HEK293T (cell line): ENCODE measurements around the gene STEAP1.

Experiments
- ARNT ChIP-seq: fragments of 450-650 bp; IDR thresholded peaks from 2 replicates; pipeline ENCODE4 v1.6.1; 2017; ENCODE audit warnings: mild to moderate bottlenecking
- BHLHE40 ChIP-seq: fragments of 450-650 bp; IDR thresholded peaks from 2 replicates; pipeline ENCODE4 v1.6.1; 2016; ENCODE audit warnings: mild to moderate bottlenecking, moderate library complexity, borderline replicate concordance
- FOXA1 ChIP-seq: fragments of 450-650 bp; IDR thresholded peaks from 2 replicates; pipeline ENCODE4 v1.6.1; 2016; ENCODE audit warnings: mild to moderate bottlenecking
- FOXM1 ChIP-seq: fragments of 450-650 bp; IDR thresholded peaks from 2 replicates; pipeline ENCODE4 v1.6.1; 2017; ENCODE audit warnings: mild to moderate bottlenecking, borderline replicate concordance
- SP1 ChIP-seq: fragments of 450-650 bp; IDR thresholded peaks from 2 replicates; pipeline ENCODE4 v1.6.1; 2017
- TF ChIP-seq, protein P1 (sequence below): fragments of 450-650 bp; IDR thresholded peaks from 2 replicates; pipeline ENCODE4 v1.6.1; 2016

DNA sequence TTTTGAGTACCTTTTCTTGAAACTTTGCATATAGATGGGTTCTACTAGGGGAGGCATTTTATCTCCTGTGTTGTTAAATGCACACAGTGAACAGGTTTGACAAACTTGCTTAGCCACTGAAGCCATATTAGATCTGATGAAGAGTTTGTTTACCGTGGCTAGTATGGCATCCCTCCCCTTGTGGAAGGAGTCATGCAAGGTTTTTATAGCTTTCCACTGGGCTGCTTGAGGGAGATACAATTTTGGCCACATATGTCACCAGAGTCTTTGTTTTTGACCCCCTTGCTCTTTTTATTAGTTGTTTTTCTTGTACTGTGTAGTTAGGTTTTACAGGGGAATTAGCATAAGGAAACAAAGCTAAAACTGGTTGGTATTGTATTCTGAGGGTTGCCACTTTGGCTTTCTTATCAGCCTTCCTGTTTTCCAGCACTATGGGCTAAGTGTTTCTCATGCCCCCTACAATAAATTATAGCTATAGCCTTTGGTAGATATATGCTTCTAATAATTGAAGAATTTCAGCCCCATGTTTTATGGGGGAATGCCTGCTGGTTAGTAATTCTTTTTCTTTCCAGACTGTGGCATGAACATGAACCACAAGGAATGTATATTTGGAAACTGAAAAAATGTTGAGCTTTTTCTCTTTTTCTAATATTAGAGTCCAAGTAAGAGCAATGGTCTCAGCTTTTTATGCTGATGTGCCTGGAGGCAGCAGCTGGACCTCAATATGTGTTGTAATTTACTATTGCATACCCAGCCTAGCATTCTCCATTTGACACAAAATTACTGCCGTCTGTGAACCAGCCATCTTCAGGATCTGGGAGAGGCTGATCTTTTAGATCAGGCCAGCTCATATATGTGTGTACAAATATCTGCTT is 38.8 kb downstream of the STEAP1 start:
- TF ChIP-seq, protein P1, sequence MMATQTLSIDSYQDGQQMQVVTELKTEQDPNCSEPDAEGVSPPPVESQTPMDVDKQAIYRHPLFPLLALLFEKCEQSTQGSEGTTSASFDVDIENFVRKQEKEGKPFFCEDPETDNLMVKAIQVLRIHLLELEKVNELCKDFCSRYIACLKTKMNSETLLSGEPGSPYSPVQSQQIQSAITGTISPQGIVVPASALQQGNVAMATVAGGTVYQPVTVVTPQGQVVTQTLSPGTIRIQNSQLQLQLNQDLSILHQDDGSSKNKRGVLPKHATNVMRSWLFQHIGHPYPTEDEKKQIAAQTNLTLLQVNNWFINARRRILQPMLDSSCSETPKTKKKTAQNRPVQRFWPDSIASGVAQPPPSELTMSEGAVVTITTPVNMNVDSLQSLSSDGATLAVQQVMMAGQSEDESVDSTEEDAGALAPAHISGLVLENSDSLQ: no peak
- TF ChIP-seq SP1 (no peak), FOXA1 (no peak), ARNT (no peak), BHLHE40 (no peak), FOXM1 (no peak)
